Astrocyte (in vitro differentiated cells and primary cell): ENCODE results near the gene ZC3H12D. TPM values are rescaled to one million over a fixed set of nuclear protein-coding genes. Genes with fewer than 3 reads are reported as not detected.
"Not testable (repeated sequence)": the region's sequence is repeated elsewhere in the genome, so short reads cannot be mapped to it uniquely, and the experiment has no call there.

ENCODE experiments used
- DNase-seq: peaks from one replicate; pipeline ENCODE4 v3.0.0-alpha.2; 2010; ENCODE audit warnings: low read depth
- FAIRE-seq: peaks from 2 replicates; lab custom pipeline; 2011; peaks lifted over from hg19 to GRCh38; lab: Jason Lieb, UNC
- H2AFZ ChIP-seq: 2 replicates; pipeline ENCODE4 v1.6.0; 2012; ENCODE audit warnings: low read depth, low read length, inconsistent platforms
- H3K27ac ChIP-seq: 2 replicates; pipeline ENCODE4 v1.5.1; 2011; ENCODE audit warnings: low read depth, low read length, inconsistent platforms
- H3K27me3 ChIP-seq: 2 replicates; pipeline ENCODE4 v1.6.0; 2011; ENCODE audit warnings: low read length, inconsistent platforms; ENCODE audit not compliant: insufficient read depth
- H3K36me3 ChIP-seq: 2 replicates; pipeline ENCODE4 v1.5.1; 2011; ENCODE audit warnings: low read length, inconsistent platforms; ENCODE audit not compliant: insufficient read depth
- H3K4me1 ChIP-seq: 2 replicates; pipeline ENCODE4 v1.5.1; 2011; ENCODE audit warnings: low read length, inconsistent platforms; ENCODE audit not compliant: insufficient read depth
- H3K4me2 ChIP-seq: 2 replicates; pipeline ENCODE4 v1.6.0; 2012; ENCODE audit warnings: low read length, inconsistent platforms
- H3K4me3 ChIP-seq: 2 replicates; pipeline ENCODE4 v1.5.1; 2011; ENCODE audit warnings: low read depth, mild to moderate bottlenecking, low read length, inconsistent platforms; ENCODE audit not compliant: insufficient read depth
- H3K79me2 ChIP-seq: 2 replicates; pipeline ENCODE4 v1.6.0; 2012; ENCODE audit warnings: mild to moderate bottlenecking, low read length, inconsistent platforms; ENCODE audit not compliant: insufficient read depth
- H3K9ac ChIP-seq: 2 replicates; pipeline ENCODE4 v1.6.0; 2012; ENCODE audit warnings: mild to moderate bottlenecking, low read length, inconsistent platforms
- H3K9me3 ChIP-seq: 2 replicates; pipeline ENCODE4 v1.5.1; 2012; ENCODE audit warnings: low read depth, mild to moderate bottlenecking, low read length, inconsistent platforms; ENCODE audit not compliant: insufficient read depth
- H4K20me1 ChIP-seq: 2 replicates; pipeline ENCODE4 v1.6.0; 2012; ENCODE audit warnings: low read length, inconsistent platforms; ENCODE audit not compliant: insufficient read depth
- H3K27ac Mint-ChIP-seq: one replicate; pipeline ENCODE4 v1.8.0; 2021; ENCODE audit warnings: mild to moderate bottlenecking, mixed read lengths; ENCODE audit not compliant: unreplicated experiment
- H3K27me3 Mint-ChIP-seq: one replicate; pipeline ENCODE4 v1.8.0; 2021; ENCODE audit warnings: low read depth, mixed read lengths; ENCODE audit not compliant: unreplicated experiment
- H3K36me3 Mint-ChIP-seq: one replicate; pipeline ENCODE4 v1.8.0; 2021; ENCODE audit warnings: low read depth, mixed read lengths; ENCODE audit not compliant: unreplicated experiment
- H3K4me1 Mint-ChIP-seq: one replicate; pipeline ENCODE4 v1.8.0; 2021; ENCODE audit warnings: low read depth, mixed read lengths; ENCODE audit not compliant: unreplicated experiment
- H3K4me3 Mint-ChIP-seq: one replicate; pipeline ENCODE4 v1.8.0; 2021; ENCODE audit warnings: mild to moderate bottlenecking, moderate library complexity, mixed read lengths; ENCODE audit not compliant: unreplicated experiment
- H3K9me3 Mint-ChIP-seq: one replicate; pipeline ENCODE4 v1.8.0; 2021; ENCODE audit warnings: mild to moderate bottlenecking, mixed read lengths; ENCODE audit not compliant: unreplicated experiment
- EZH2 ChIP-seq: IDR thresholded peaks from 2 replicates; pipeline ENCODE4 v1.6.1; 2012; ENCODE audit warnings: mild to moderate bottlenecking, low read length, inconsistent platforms; ENCODE audit not compliant: insufficient read depth
- total RNA-seq: library from RNA; stranded (reverse); gene quantifications from 2 replicates; pipeline ENCODE4 v1.2.1, GENCODE V29; 2021
- TF ChIP-seq, protein P1 (sequence below): IDR thresholded peaks from 2 replicates; pipeline ENCODE4 v1.5.1; 2011; ENCODE audit warnings: low read depth, mild to moderate bottlenecking, inconsistent platforms, low read length, moderate library complexity; ENCODE audit not compliant: insufficient read depth

The ZC3H12D gene
- total RNA-seq, 1 donor from 2014 or later, result 0.05 TPM

DNA sequence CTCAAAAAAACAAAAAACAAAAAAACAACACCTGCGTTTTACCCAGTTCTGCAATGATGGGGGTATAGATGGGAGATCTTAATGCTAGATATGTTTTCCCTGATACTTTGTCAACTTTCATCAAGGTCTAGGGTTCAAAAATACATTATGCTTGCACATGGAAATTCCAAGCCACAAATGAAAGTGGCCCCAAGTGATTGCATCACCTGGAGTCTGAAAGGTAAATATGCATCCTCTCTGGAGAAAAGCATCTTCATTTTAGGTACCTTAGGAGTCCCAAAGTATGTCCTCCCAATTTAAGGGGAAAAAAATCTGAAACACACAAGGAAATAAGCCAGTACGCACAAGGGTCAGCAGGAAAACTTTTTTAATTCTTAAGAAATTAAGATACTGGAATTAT, 12.6 kb upstream of the ZC3H12D start:
- H3K9me3 ChIP-seq, result no peaks in the 10 kb centered on the region
- H3K27ac ChIP-seq, result no peak overlapping the region
- Mint-ChIP-seq H3K4me1 (peaks cover 4% of the 10 kb centered on the region), H3K27me3 (no peaks in the 10 kb centered on the region), H3K36me3 (peaks cover 5% of the 10 kb centered on the region), H3K4me3 (no peak overlapping the region), H3K9me3 (no peaks in the 10 kb centered on the region), H3K27ac (no peak overlapping the region)
- no peaks in the 10 kb centered on the region for H3K79me2 ChIP-seq
- no peak overlapping the region for H3K9ac ChIP-seq
- H3K4me1 ChIP-seq, result peaks cover 12% of the 10 kb centered on the region
- DNase-seq, result no peak
- H3K4me3 ChIP-seq, result no peak overlapping the region
- no peak overlapping the region for H2AFZ ChIP-seq
- no peak for FAIRE-seq
- no peak overlapping the region for H3K4me2 ChIP-seq
- no peaks in the 10 kb centered on the region for H3K27me3 ChIP-seq
- no peaks in the 10 kb centered on the region for H4K20me1 ChIP-seq
- H3K36me3 ChIP-seq, result no peaks in the 10 kb centered on the region
- TF ChIP-seq EZH2, result no peak
- TF ChIP-seq, protein P1, sequence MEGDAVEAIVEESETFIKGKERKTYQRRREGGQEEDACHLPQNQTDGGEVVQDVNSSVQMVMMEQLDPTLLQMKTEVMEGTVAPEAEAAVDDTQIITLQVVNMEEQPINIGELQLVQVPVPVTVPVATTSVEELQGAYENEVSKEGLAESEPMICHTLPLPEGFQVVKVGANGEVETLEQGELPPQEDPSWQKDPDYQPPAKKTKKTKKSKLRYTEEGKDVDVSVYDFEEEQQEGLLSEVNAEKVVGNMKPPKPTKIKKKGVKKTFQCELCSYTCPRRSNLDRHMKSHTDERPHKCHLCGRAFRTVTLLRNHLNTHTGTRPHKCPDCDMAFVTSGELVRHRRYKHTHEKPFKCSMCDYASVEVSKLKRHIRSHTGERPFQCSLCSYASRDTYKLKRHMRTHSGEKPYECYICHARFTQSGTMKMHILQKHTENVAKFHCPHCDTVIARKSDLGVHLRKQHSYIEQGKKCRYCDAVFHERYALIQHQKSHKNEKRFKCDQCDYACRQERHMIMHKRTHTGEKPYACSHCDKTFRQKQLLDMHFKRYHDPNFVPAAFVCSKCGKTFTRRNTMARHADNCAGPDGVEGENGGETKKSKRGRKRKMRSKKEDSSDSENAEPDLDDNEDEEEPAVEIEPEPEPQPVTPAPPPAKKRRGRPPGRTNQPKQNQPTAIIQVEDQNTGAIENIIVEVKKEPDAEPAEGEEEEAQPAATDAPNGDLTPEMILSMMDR, result no peak

DNA sequence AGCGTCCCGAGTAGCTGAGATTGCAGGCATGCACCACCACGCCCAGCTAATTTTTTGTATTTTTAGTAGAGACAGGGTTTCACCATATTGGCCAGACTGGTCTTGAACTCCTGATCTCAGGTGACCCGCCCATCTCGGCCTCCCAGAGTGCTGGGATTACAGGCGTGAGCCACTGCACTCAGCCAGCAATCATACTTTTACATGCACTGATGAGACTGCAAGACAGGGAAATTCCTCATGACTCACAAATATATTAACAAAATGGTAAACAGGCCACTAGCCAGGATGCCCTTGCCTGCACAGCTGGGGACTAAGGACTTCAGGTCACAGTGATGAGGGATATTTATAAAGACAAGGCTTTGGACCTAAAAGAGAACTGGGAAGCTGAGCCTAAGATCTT, 11.8 kb upstream of the ZC3H12D start:
- H3K27ac Mint-ChIP-seq, H3K36me3 ChIP-seq, H3K9me3 ChIP-seq, H3K9ac ChIP-seq, H3K27ac ChIP-seq, H3K9me3 Mint-ChIP-seq, H3K27me3 Mint-ChIP-seq, FAIRE-seq, H3K4me1 Mint-ChIP-seq, H3K79me2 ChIP-seq, H3K4me3 ChIP-seq, H4K20me1 ChIP-seq, H3K36me3 Mint-ChIP-seq, H3K4me3 Mint-ChIP-seq, H2AFZ ChIP-seq, H3K4me2 ChIP-seq, H3K27me3 ChIP-seq: not testable (repeated sequence)
- DNase-seq, result peak; percentile 22
- peaks cover 12% of the 10 kb centered on the region for H3K4me1 ChIP-seq

DNA sequence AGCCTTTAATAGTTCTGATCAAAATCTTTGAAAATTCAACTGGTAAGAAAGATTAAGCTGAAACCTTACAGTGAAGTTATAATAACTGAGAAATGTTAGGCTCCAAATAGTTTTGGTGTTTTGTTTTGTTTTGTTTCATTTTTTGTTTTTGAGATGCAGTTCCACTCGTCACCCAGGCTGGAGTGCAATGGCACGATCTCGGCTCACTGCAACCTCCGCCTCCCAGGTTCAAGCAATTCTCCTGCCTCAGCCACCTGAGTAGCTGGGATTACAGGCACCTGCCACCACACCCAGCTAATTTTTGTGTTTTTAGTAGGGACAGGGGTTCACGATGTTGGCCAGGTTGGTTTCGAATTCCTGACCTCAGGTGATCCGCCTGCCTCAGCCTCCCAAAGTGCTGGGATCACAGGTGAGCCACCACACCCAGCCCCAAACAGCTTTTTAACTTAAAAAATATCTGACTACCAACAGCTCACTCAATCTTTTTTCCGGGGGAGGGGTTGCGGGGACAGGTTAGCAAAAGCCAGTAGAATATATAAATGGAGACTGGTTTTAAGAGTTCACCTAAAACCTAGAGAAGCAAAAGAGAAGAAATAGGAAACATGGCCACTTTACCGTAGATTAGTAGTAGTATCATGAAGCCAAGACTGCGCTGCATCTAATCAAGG, 10.7 kb upstream of the ZC3H12D start:
- not testable (repeated sequence) for H3K9ac ChIP-seq, DNase-seq, H4K20me1 ChIP-seq, H3K4me1 Mint-ChIP-seq, H3K4me3 ChIP-seq, H3K27ac Mint-ChIP-seq, FAIRE-seq, H3K27me3 ChIP-seq, H3K27me3 Mint-ChIP-seq, H3K36me3 ChIP-seq, H3K4me2 ChIP-seq, H3K9me3 Mint-ChIP-seq, H2AFZ ChIP-seq, H3K9me3 ChIP-seq, H3K27ac ChIP-seq, H3K36me3 Mint-ChIP-seq, H3K4me3 Mint-ChIP-seq, H3K79me2 ChIP-seq
- H3K4me1 ChIP-seq, result peaks cover 12% of the 10 kb centered on the region

DNA sequence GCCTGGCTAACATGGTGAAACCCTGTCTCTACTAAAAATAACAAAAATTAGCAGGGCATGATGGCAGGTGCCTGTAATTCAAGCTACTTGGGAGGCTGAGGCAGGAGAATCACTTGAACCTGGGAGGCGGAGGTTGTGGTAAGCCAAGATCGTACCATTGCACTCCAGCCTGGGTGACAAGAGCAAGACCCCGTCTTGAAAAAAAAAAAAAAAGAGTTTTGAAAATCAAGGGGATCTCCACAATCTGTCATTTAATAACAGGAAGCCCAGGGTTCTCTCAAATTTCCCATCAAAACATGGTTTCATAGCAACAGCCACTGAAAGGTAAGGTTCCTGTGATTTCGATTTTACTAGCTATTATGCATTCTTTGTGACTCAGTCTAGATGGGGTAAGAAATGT, 10.0 kb upstream of the ZC3H12D start:
- not testable (repeated sequence) for H3K4me2 ChIP-seq, H3K36me3 ChIP-seq, H4K20me1 ChIP-seq, H2AFZ ChIP-seq, H3K4me3 Mint-ChIP-seq, H3K27me3 ChIP-seq, DNase-seq, H3K4me1 Mint-ChIP-seq, H3K27me3 Mint-ChIP-seq, H3K9ac ChIP-seq, H3K27ac ChIP-seq, H3K4me3 ChIP-seq, H3K9me3 ChIP-seq, H3K27ac Mint-ChIP-seq, FAIRE-seq, H3K9me3 Mint-ChIP-seq, H3K79me2 ChIP-seq, H3K36me3 Mint-ChIP-seq
- H3K4me1 ChIP-seq, result peaks cover 12% of the 10 kb centered on the region
